8988T (cell line): ENCODE results near the gene UBL4B.

Experiments
- DNase-seq: peaks from one replicate; pipeline ENCODE4 v3.0.0; 2011

The UBL4B gene

GRCh38 chr1:110118636-110119396 lies 6.6 kb downstream of the UBL4B start:
- DNase-seq = no peak

- no peak for DNase-seq
Observed at GRCh38 chr1:110119843-110120242, 7.6 kb downstream of the UBL4B start.

- DNase-seq = no peak
Observed at GRCh38 chr1:110120960-110121561, 8.8 kb downstream of the UBL4B start.

GRCh38 chr1:110123224-110123623 lies 11.0 kb downstream of the UBL4B start:
- no peak for DNase-seq

GRCh38 chr1:110125810-110126209 lies 13.6 kb downstream of the UBL4B start:
- no peak for DNase-seq

- no peak for DNase-seq
Observed at GRCh38 chr1:110130113-110130591, 17.9 kb downstream of the UBL4B start.

- DNase-seq = no peak
Observed at GRCh38 chr1:110130989-110131388, 18.7 kb downstream of the UBL4B start.

- DNase-seq = no peak
Observed at GRCh38 chr1:110132682-110133081, 20.4 kb downstream of the UBL4B start.

GRCh38 chr1:110133436-110133835 lies 21.2 kb downstream of the UBL4B start:
- no peak for DNase-seq

GRCh38 chr1:110134050-110134595 lies 21.9 kb downstream of the UBL4B start:
- DNase-seq = no peak

- DNase-seq = no peak
Observed at GRCh38 chr1:110135246-110135645, 23.0 kb downstream of the UBL4B start.

- no peak for DNase-seq
Observed at GRCh38 chr1:110135666-110136065, 23.4 kb downstream of the UBL4B start.

GRCh38 chr1:110136911-110137310 lies 24.7 kb downstream of the UBL4B start:
- DNase-seq = no peak

GRCh38 chr1:110138956-110139355 lies 26.7 kb downstream of the UBL4B start:
- DNase-seq = no peak

- DNase-seq = no peak
Observed at GRCh38 chr1:110144366-110144765, 32.1 kb downstream of the UBL4B start.

- DNase-seq = no peak
Observed at GRCh38 chr1:110148961-110149360, 36.7 kb downstream of the UBL4B start.

GRCh38 chr1:110150330-110151174 lies 38.3 kb downstream of the UBL4B start, which contains the start of gene SLC6A17:
TSS of gene SLC6A17 (plus strand) at chr1:110150494. CDS start at chr1:110166930, 16,436 bp downstream.
- DNase-seq = no peak

GRCh38 chr1:110151175-110151669 lies 39.0 kb downstream of the UBL4B start:
- DNase-seq = no peak

GRCh38 chr1:110152133-110152785 lies 40.0 kb downstream of the UBL4B start:
- no peak for DNase-seq

- no peak for DNase-seq
Observed at GRCh38 chr1:110153407-110153950, 41.2 kb downstream of the UBL4B start.

GRCh38 chr1:110155878-110156522 lies 43.8 kb downstream of the UBL4B start:
- DNase-seq = no peak

- DNase-seq = no peak
Observed at GRCh38 chr1:110158261-110158660, 46.0 kb downstream of the UBL4B start.
